GM18505 (cell line): ENCODE results near the gene BSN.

Experiments used
- ATAC-seq: cut with Tn5 transposase; IDR thresholded peaks from one replicate; pipeline ENCODE4 v1.9.1; 2021; ENCODE audit not compliant: unreplicated experiment
- POLR2A ChIP-seq: IDR thresholded peaks from 4 replicates; pipeline ENCODE4 v1.6.1; 2011; ENCODE audit warnings: borderline replicate concordance; ENCODE audit not compliant: insufficient read depth, insufficient read length; ENCODE audit errors: extremely low read depth

BSN gene

GRCh38 chr3:49655731-49656285 is 101.5 kb downstream of the BSN start:
- TF ChIP-seq POLR2A = no peak
- ATAC-seq = no peak

GRCh38 chr3:49656541-49657112 is 102.3 kb downstream of the BSN start:
- no peak for TF ChIP-seq POLR2A
- ATAC-seq = no peak

- no peak for TF ChIP-seq POLR2A
- no peak for ATAC-seq
Observed at GRCh38 chr3:49657208-49657915, 103.1 kb downstream of the BSN start.

GRCh38 chr3:49658711-49659110 is 104.4 kb downstream of the BSN start:
- TF ChIP-seq POLR2A = no peak
- ATAC-seq = no peak

GRCh38 chr3:49659756-49660155 is 105.5 kb downstream of the BSN start:
- no peak for TF ChIP-seq POLR2A
- ATAC-seq = no peak

- TF ChIP-seq POLR2A = no peak
- ATAC-seq = no peak
Observed at GRCh38 chr3:49661281-49661680, 107.0 kb downstream of the BSN start.

- no peak for ATAC-seq
- no peak for TF ChIP-seq POLR2A
Observed at GRCh38 chr3:49662021-49662420, 107.7 kb downstream of the BSN start.

GRCh38 chr3:49662720-49663413 is 108.6 kb downstream of the BSN start:
- no peak for ATAC-seq
- no peak for TF ChIP-seq POLR2A

GRCh38 chr3:49663831-49664230 is 109.6 kb downstream of the BSN start:
- no peak for ATAC-seq

GRCh38 chr3:49664300-49664699 is 110.0 kb downstream of the BSN start:
- TF ChIP-seq POLR2A = no peak
- no peak for ATAC-seq

More at GRCh38 chr3:49663831-49664230, 109.6 kb downstream of the BSN start:
- TF ChIP-seq POLR2A = no peak

- no peak for TF ChIP-seq POLR2A
- ATAC-seq = no peak
Observed at GRCh38 chr3:49665822-49666519, 111.7 kb downstream of the BSN start.

GRCh38 chr3:49666592-49666991 is 112.3 kb downstream of the BSN start:
- ATAC-seq = no peak
- no peak for TF ChIP-seq POLR2A
